Measurements from ENCODE around the gene PPY.

- TF ChIP-seq POLR2A (IDR thresholded peaks at IDR 0.05), result no peak
- TF ChIP-seq CTCF (IDR thresholded peaks at IDR 0.05 in 8 of 11, conservative IDR thresholded peaks at IDR 0.05 in 3 of 11), result no peak
- TF ChIP-seq POLR2AphosphoS5 (IDR thresholded peaks at IDR 0.05), result no peak
Observed at GRCh38 chr17:43949781-43950180, 7.5 kb upstream of the PPY start.
